ENCODE measurements around the gene PDE4D.

Gene PDE4D

GRCh38 chr5:58934629-58935097, 958.9 kb downstream of the PDE4D start:
- no peak for DNase-seq

- no peak for DNase-seq
Observed at GRCh38 chr5:58933891-58934628, 959.5 kb downstream of the PDE4D start.

GRCh38 chr5:58932057-58932612, 961.4 kb downstream of the PDE4D start:
- no peak for DNase-seq

- no peak for DNase-seq
Observed at GRCh38 chr5:58930520-58930919, 963.0 kb downstream of the PDE4D start.

- DNase-seq: no peak
Observed at GRCh38 chr5:58929726-58930125, 963.8 kb downstream of the PDE4D start.

GRCh38 chr5:58927938-58928337, 965.6 kb downstream of the PDE4D start:
- no peak for DNase-seq

- no peak for DNase-seq
Observed at GRCh38 chr5:58927181-58927580, 966.3 kb downstream of the PDE4D start.

- DNase-seq: no peak
Observed at GRCh38 chr5:58926541-58926935, 967.0 kb downstream of the PDE4D start.

- DNase-seq: peak; percentile 67
Observed at GRCh38 chr5:58925627-58926540, 967.6 kb downstream of the PDE4D start.

- DNase-seq: no peak
Observed at GRCh38 chr5:58924306-58924705, 969.2 kb downstream of the PDE4D start.

GRCh38 chr5:58923355-58923754, 970.2 kb downstream of the PDE4D start:
- no peak for DNase-seq

GRCh38 chr5:58922461-58923171, 970.9 kb downstream of the PDE4D start:
- no peak for DNase-seq

GRCh38 chr5:58921159-58921558, 972.4 kb downstream of the PDE4D start:
- no peak for DNase-seq

GRCh38 chr5:58919833-58920232, 973.7 kb downstream of the PDE4D start:
- DNase-seq: no peak
